Measurements from ENCODE around the gene HIF3A.
"Not testable (repeated sequence)": the region's sequence is repeated elsewhere in the genome, so short reads cannot be mapped to it uniquely, and the experiment has no call there.

Gene HIF3A

DNA sequence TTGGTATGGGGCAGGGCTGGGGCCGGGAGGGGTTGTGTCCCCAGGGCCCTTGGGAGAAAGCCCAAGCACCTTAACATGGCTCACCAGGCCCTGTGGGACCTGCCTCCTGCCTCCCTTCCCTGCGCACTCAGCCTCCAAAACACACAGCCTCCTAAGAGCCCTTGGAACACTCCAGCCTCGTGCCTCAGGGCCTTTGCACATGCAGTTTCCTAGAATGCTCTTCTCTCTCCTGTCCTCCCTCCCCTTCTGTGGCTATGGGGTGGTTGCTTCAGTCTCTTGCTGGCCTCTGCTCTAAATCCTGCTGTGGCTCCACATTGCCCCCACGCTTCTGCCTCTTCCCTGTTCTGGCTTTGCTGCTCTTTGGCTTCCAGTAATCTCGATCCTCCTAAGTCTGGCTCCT, 23.7 kb downstream of the HIF3A start:
- H3K36me3 Mint-ChIP-seq (ENCODE audit: insufficient read depth): peaks cover 2% of the 10 kb centered on the region
- no peak for DNase-seq (ENCODE audit: low spot score in 2 of 2)
- H3K9me3 Mint-ChIP-seq: no peaks in the 10 kb centered on the region
- no peak for ATAC-seq (replicated peaks; ENCODE audit: extremely low read depth, poor library complexity, severe bottlenecking)
- no peak overlapping the region for H3K27ac Mint-ChIP-seq (ENCODE audit: low read depth)
- H3K4me1 Mint-ChIP-seq: no peaks in the 10 kb centered on the region
- H3K27me3 Mint-ChIP-seq: no peaks in the 10 kb centered on the region
- no peak overlapping the region for H3K4me3 Mint-ChIP-seq

DNA sequence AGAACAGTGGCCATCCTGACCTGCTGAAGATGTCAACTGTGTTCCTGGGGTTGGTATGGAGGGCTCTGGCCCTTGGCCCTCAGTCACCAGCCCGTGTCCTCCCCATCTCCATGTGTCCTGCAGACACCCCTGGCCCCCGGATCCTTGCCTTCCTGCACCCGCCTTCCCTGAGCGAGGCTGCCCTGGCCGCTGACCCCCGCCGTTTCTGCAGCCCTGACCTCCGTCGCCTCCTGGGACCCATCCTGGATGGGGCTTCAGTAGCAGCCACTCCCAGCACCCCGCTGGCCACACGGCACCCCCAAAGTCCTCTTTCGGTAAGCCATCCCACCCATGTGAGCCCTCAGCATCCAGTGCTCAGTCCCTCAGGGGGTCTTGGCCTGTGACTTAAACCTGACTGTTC, 24.8 kb downstream of the HIF3A start:
- Mint-ChIP-seq H3K27ac (ENCODE audit: low read depth) (no peak overlapping the region), H3K9me3 (no peaks in the 10 kb centered on the region), H3K27me3 (no peaks in the 10 kb centered on the region), H3K36me3 (ENCODE audit: insufficient read depth) (peaks cover 3% of the 10 kb centered on the region), H3K4me3 (no peak overlapping the region), H3K4me1 (no peaks in the 10 kb centered on the region)
- DNase-seq (ENCODE audit: low spot score in 2 of 2) (no peak), ATAC-seq (replicated peaks; ENCODE audit: extremely low read depth, poor library complexity, severe bottlenecking) (no peak)

DNA sequence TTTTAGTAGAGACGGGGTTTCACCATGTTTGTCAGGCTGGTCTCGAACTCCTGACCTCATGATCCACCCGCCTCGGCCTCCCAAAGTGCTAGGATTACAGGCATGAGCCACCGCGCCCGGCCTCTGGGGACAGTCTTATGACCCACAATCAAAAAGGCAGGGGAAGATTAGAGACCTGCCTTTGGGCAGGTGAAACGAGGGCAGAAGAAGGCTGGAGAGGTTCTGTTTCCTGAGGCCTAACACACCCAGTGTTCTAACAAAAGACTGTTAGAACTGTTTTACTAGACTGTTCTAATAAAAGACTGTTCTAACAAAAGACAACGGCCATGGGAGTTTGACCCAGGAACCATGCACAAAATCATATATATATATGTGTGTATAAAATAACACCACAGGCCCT, 26.4 kb downstream of the HIF3A start:
- H3K4me3 Mint-ChIP-seq; H3K9me3 Mint-ChIP-seq; ATAC-seq (replicated peaks; ENCODE audit: extremely low read depth, poor library complexity, severe bottlenecking); H3K27ac Mint-ChIP-seq (ENCODE audit: low read depth); DNase-seq (ENCODE audit: low spot score in 2 of 2); H3K27me3 Mint-ChIP-seq; H3K36me3 Mint-ChIP-seq (ENCODE audit: insufficient read depth); H3K4me1 Mint-ChIP-seq: not testable (repeated sequence)

DNA sequence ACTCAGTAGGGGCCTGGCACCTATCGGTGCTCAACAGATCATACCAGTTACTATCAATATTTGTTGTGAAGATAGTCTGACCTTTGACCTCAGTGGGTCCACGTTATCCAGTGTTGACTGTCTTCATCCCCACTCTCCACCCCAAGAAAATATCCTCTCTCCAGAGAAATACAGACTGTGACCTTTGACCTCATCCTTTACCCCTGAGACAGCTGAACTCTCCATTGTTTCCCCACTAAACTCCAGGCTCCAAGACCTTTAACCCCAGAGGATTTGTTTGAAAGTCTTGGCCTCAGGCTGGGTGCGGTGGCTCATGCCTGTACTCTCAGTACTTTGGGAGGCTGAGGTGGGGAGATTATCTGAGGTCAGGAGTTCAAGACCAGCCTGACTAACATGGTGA, 27.4 kb downstream of the HIF3A start:
- Mint-ChIP-seq H3K4me3 (no peak overlapping the region), H3K36me3 (ENCODE audit: insufficient read depth) (peaks cover 3% of the 10 kb centered on the region), H3K27me3 (peaks cover 3% of the 10 kb centered on the region), H3K9me3 (peaks cover 5% of the 10 kb centered on the region), H3K27ac (ENCODE audit: low read depth) (no peak overlapping the region), H3K4me1 (no peaks in the 10 kb centered on the region)
- DNase-seq (ENCODE audit: low spot score in 2 of 2) (no peak), ATAC-seq (replicated peaks; ENCODE audit: extremely low read depth, poor library complexity, severe bottlenecking) (no peak)

DNA sequence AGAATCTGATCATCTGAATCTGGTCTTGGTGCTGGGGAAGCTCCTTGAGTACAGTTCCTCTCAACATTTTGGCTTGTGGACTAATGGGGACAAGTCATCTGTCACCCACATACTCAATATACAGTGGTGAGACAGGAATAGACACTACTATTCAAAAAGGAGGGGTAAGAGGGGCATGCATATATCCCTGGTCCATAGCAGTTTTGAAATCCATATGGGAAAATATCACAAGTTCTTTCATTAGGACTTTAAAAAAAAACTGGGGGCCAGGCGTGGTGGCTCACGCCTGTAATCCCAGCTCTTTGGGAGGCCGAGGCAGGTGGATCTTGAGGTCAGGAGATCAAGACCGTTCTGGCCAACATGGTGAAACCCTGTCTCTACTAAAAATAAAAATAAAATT, 29.8 kb downstream of the HIF3A start:
- H3K36me3 Mint-ChIP-seq (ENCODE audit: insufficient read depth): peaks cover 1% of the 10 kb centered on the region
- H3K9me3 Mint-ChIP-seq: peaks cover 11% of the 10 kb centered on the region
- H3K27me3 Mint-ChIP-seq: peaks cover 9% of the 10 kb centered on the region
- ATAC-seq (replicated peaks; ENCODE audit: extremely low read depth, poor library complexity, severe bottlenecking) (no peak), DNase-seq (ENCODE audit: low spot score in 2 of 2) (no peak)
- H3K4me3 Mint-ChIP-seq: no peak overlapping the region
- no peak overlapping the region for H3K27ac Mint-ChIP-seq (ENCODE audit: low read depth)
- H3K4me1 Mint-ChIP-seq: no peaks in the 10 kb centered on the region

DNA sequence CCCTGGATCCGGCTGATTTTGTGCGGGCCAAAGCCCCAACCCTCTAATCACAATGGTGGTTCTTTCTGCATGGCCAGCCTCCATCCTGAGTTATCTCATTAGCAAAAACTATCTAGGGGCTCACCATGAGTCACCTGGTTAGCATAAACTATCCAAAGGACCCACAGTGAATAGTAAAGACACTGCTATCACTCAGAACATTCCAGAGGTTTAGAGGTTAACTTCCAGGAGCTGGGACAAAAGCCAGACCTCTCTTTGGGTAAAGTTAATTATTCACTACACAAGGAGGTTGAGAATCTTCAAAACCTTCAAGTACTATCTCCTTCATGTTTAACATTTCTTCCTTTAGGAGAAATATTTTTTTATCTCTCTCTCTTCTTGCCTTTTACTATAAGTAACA, 31.2 kb downstream of the HIF3A start:
- no peaks in the 10 kb centered on the region for H3K4me1 Mint-ChIP-seq
- H3K9me3 Mint-ChIP-seq: peaks cover 11% of the 10 kb centered on the region
- ATAC-seq (replicated peaks; ENCODE audit: extremely low read depth, poor library complexity, severe bottlenecking) (no peak), DNase-seq (ENCODE audit: low spot score in 2 of 2) (no peak)
- H3K27me3 Mint-ChIP-seq: peaks cover 9% of the 10 kb centered on the region
- H3K4me3 Mint-ChIP-seq: no peak overlapping the region
- H3K27ac Mint-ChIP-seq (ENCODE audit: low read depth): no peak overlapping the region
- H3K36me3 Mint-ChIP-seq (ENCODE audit: insufficient read depth): peaks cover 1% of the 10 kb centered on the region

DNA sequence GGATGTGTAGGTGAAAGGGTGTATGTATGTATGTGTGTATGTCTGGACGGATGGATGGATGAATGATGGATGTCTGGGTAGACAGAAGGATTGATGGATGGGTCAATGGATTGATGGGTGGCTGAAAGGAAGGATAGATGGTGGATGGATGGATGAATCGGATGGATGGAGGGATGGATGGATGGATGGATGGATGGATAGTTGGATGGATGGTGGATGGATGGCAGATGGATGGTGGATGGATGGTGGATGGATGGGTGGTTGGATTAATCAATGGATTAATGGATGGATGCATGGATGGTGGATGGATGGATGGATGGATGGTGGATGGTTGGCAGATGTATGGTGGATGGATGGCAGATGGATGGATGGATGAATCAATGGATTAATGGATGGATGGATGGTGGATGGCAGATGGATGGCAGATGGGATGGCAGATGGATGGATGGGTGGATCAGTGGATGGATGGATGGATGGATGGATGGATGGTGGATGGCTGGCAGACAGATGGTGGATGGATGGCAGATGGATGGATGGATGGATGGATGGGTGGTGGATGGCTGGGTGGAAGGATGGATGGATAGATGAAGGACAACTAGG, 33.6 kb downstream of the HIF3A start:
- H3K27me3 Mint-ChIP-seq: peaks cover 9% of the 10 kb centered on the region
- DNase-seq (ENCODE audit: low spot score in 2 of 2) (no peak), ATAC-seq (replicated peaks; ENCODE audit: extremely low read depth, poor library complexity, severe bottlenecking) (no peak)
- no peak overlapping the region for H3K4me3 Mint-ChIP-seq
- H3K36me3 Mint-ChIP-seq (ENCODE audit: insufficient read depth): peaks cover 1% of the 10 kb centered on the region
- no peaks in the 10 kb centered on the region for H3K4me1 Mint-ChIP-seq
- peaks cover 11% of the 10 kb centered on the region for H3K9me3 Mint-ChIP-seq
- no peak overlapping the region for H3K27ac Mint-ChIP-seq (ENCODE audit: low read depth)

DNA sequence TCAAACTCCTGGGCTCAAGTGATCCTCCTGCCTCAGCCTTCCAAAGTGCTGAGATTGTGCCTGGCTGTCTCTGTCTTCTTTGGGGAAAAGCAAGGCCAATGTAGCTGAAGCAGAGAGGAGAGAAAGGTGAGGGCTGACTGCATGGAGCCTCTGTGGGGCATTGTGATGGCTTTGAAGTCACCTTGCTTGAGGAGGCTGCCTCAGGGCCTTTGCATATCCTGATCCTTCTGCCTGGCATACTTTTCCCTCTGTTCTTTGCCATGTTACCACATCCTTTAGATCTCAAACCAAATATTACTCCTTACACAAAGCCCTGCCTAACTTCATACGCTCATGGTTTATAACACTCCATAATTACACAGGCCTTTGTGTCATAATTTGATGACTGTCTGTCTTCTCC, 40.6 kb downstream of the HIF3A start:
- DNase-seq (ENCODE audit: low spot score in 2 of 2) (no peak), ATAC-seq (replicated peaks; ENCODE audit: extremely low read depth, poor library complexity, severe bottlenecking) (no peak)
- Mint-ChIP-seq H3K4me3 (no peak overlapping the region), H3K27ac (ENCODE audit: low read depth) (no peak overlapping the region), H3K4me1 (no peaks in the 10 kb centered on the region), H3K36me3 (ENCODE audit: insufficient read depth) (no peaks in the 10 kb centered on the region), H3K27me3 (peaks cover 30% of the 10 kb centered on the region), H3K9me3 (no peaks in the 10 kb centered on the region)

DNA sequence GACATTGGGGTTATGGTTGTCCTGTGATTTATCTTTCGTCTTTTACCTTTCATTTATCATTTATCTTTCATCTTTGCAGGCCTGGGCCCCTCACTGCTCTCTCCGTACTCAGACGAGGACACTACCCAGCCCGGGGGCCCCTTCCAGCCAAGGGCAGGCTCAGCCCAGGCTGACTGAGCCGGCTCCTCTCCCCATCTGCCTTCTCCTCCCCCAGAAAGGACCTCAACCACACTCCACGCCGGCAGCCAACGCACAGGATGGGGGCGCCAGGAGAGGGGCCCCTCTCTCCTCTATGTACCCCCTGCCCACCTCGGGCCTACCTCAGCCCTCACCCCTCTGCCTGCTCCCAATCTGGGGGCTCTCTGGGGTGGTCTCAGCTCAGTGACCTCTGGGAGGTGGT, 42.6 kb downstream of the HIF3A start:
- no peaks in the 10 kb centered on the region for H3K9me3 Mint-ChIP-seq
- H3K4me1 Mint-ChIP-seq: no peaks in the 10 kb centered on the region
- H3K27ac Mint-ChIP-seq (ENCODE audit: low read depth): no peak overlapping the region
- DNase-seq (ENCODE audit: low spot score in 2 of 2) (no peak), ATAC-seq (replicated peaks; ENCODE audit: extremely low read depth, poor library complexity, severe bottlenecking) (no peak)
- H3K27me3 Mint-ChIP-seq: peaks cover 30% of the 10 kb centered on the region
- H3K4me3 Mint-ChIP-seq: no peak overlapping the region
- no peaks in the 10 kb centered on the region for H3K36me3 Mint-ChIP-seq (ENCODE audit: insufficient read depth)

DNA sequence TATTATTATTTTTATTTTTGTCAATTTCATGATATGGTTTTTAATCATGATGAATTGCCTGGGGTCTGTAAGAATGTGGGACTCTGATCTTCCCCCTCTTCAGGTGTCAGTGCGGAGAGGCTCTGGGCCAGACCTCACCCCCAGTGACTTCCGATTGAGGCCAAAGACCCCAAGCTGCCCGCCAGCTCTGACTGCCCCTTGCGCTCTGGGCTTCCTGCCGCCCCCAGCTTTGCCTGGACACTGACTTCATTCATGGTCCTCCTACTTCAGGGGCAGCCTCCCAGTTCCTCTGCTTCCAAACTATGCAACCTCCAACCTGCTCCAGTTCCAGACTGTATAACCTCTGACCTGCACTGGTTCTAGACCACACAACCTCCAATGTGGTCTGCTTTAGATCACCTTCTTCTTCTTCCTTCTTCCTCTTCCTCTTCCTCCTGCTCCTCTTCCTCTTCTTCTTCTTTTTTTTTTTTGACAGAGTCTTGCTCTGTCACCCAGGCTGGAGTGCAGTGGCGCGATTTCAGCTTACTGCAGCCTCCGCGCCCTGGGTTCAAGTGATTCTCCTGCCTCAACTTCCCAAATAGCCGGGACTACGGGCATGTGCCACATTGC, 43.3 kb downstream of the HIF3A start:
- Mint-ChIP-seq H3K36me3 (ENCODE audit: insufficient read depth) (no peaks in the 10 kb centered on the region), H3K4me1 (no peaks in the 10 kb centered on the region), H3K9me3 (no peaks in the 10 kb centered on the region), H3K4me3 (no peak overlapping the region), H3K27me3 (peaks cover 30% of the 10 kb centered on the region), H3K27ac (ENCODE audit: low read depth) (no peak overlapping the region)
- no peak for ATAC-seq (replicated peaks; ENCODE audit: extremely low read depth, poor library complexity, severe bottlenecking)
- DNase-seq (ENCODE audit: low spot score in 2 of 2): no peak

DNA sequence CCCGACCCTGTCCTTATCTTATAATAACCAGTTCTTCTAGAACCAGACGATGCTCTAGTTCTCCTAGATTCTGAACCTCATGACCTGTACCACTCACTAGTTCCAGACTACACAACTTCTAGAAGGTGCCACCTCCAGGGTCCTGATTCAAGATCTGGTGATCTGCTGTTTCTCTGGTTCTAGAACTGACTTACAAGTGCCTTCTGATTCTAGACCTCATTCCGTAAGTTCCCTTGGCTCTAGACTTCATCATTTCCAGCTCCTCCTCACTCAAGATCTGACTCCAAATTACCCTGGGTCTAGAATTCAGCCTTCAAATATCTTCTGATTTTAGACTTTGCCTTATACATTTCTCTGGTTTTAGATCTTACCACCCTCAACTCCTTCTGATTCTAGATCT, 45.1 kb downstream of the HIF3A start:
- no peak overlapping the region for H3K27ac Mint-ChIP-seq (ENCODE audit: low read depth)
- H3K36me3 Mint-ChIP-seq (ENCODE audit: insufficient read depth): peaks cover 2% of the 10 kb centered on the region
- H3K4me3 Mint-ChIP-seq: no peak overlapping the region
- peaks cover 9% of the 10 kb centered on the region for H3K4me1 Mint-ChIP-seq
- H3K27me3 Mint-ChIP-seq: peaks cover 30% of the 10 kb centered on the region
- ATAC-seq (replicated peaks; ENCODE audit: extremely low read depth, poor library complexity, severe bottlenecking): no peak
- no peaks in the 10 kb centered on the region for H3K9me3 Mint-ChIP-seq
- DNase-seq (ENCODE audit: low spot score in 2 of 2): no peak

DNA sequence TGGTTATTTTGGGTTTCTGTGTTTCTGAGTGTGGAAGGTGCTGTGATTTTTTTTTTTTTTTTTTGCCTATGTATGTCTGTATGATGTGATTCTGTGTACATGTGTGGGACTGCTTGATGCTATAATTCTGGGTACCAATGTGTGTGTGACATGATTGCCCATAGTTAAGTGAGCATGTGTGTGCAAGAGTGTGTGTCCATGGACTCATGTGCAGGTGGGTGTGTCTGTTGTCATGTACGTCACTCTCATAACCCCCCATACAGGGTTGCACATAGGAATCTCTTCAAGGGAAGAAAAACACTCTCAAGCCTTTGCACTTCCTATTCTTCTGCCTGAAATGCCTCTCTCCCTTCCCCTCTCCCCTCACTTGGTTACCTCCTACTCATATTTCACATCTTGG, 47.5 kb downstream of the HIF3A start:
- ATAC-seq (replicated peaks; ENCODE audit: extremely low read depth, poor library complexity, severe bottlenecking) (no peak), DNase-seq (ENCODE audit: low spot score in 2 of 2) (no peak)
- H3K9me3 Mint-ChIP-seq: no peaks in the 10 kb centered on the region
- no peak overlapping the region for H3K4me3 Mint-ChIP-seq
- H3K36me3 Mint-ChIP-seq (ENCODE audit: insufficient read depth): peaks cover 6% of the 10 kb centered on the region
- no peak overlapping the region for H3K27ac Mint-ChIP-seq (ENCODE audit: low read depth)
- peaks cover 33% of the 10 kb centered on the region for H3K4me1 Mint-ChIP-seq
- peaks cover 24% of the 10 kb centered on the region for H3K27me3 Mint-ChIP-seq

DNA sequence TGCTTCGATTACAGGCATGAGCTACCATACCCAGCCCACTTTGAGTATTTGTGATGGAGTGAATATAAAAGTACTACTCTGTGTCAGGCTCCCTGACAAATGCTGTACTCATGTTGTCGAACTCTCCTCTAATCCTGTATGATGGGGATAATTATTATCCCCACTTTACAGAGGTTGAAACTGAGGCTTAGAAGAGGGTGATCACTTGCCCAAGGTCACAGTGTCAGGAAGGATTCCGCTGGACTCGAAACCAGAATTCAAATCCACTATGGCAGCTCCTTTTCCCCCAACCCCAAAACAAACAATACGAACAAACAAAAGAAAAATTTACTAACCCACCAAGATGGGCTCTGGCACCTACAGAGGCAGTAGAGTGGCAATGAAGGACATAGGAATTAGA, 48.3 kb downstream of the HIF3A start:
- Mint-ChIP-seq H3K27ac (ENCODE audit: low read depth) (peak overlapping the region; percentile 11), H3K27me3 (peaks cover 21% of the 10 kb centered on the region), H3K9me3 (no peaks in the 10 kb centered on the region), H3K4me3 (peak overlapping the region; percentile 84), H3K36me3 (ENCODE audit: insufficient read depth) (peaks cover 6% of the 10 kb centered on the region), H3K4me1 (peaks cover 41% of the 10 kb centered on the region)
- DNase-seq (ENCODE audit: low spot score in 2 of 2): no peak
- ATAC-seq (replicated peaks; ENCODE audit: extremely low read depth, poor library complexity, severe bottlenecking): no peak

Data from central memory CD8-positive, alpha-beta T cell (primary cell).